Mucosa of stomach (tissue), 1 donor: ENCODE measurements around the gene LIPN.

Source experiments
- H3K27me3 ChIP-seq: one replicate; pipeline ENCODE4 v1.7.0; 2013; ENCODE audit warnings: mild to moderate bottlenecking, low read length; ENCODE audit not compliant: control insufficient read depth, insufficient read depth
- H3K36me3 ChIP-seq: one replicate; pipeline ENCODE4 v1.7.0; 2013; ENCODE audit warnings: low read length; ENCODE audit not compliant: control insufficient read depth, insufficient read depth
- H3K4me1 ChIP-seq: one replicate; pipeline ENCODE4 v1.7.0; 2013; ENCODE audit warnings: mild to moderate bottlenecking, low read length; ENCODE audit not compliant: control insufficient read depth, insufficient read depth
- H3K4me3 ChIP-seq: one replicate; pipeline ENCODE4 v1.7.0; 2013; ENCODE audit warnings: low read length
- H3K9ac ChIP-seq: one replicate; pipeline ENCODE4 v1.7.0; 2013; ENCODE audit warnings: mild to moderate bottlenecking, low read length, moderate library complexity
- H3K9me3 ChIP-seq: one replicate; pipeline ENCODE4 v1.7.0; 2013; ENCODE audit warnings: mild to moderate bottlenecking, low read length, moderate library complexity; ENCODE audit not compliant: control insufficient read depth
- donor health status: Pancreatic carcinoma.

The LIPN gene

GRCh38 chr10:88787463-88787862, 27.6 kb downstream of the LIPN start:
- Histone ChIP-seq H3K36me3 (no peaks in the 10 kb centered on the region), H3K4me3 (no peak overlapping the region), H3K27me3 (no peaks in the 10 kb centered on the region), H3K4me1 (no peaks in the 10 kb centered on the region), H3K9me3 (no peaks in the 10 kb centered on the region), H3K9ac (no peak overlapping the region)

DNA sequence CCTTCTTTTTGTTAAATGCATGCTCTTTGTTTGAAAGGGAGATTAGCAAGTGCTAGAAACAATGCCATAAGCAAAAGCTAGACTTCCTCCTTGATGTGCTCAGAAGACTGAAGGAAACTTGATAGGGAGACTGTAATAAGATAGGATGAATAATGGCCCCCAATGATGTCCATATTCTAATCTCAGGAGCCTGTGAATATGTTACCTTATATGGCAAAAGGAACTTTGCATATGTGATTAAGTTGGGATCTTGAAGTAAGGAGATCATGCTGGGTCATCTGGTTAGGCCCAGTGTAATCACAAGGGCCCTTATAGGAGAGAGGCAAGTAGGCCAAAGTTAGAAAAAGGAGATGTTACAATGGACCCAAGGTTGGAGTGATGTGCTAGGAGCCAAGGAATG, 29.1 kb downstream of the LIPN start:
- Histone ChIP-seq H3K4me1 (no peaks in the 10 kb centered on the region), H3K9ac (no peak overlapping the region), H3K4me3 (no peak overlapping the region), H3K27me3 (no peaks in the 10 kb centered on the region), H3K36me3 (no peaks in the 10 kb centered on the region), H3K9me3 (no peaks in the 10 kb centered on the region)

GRCh38 chr10:88791924-88792323, 32.1 kb downstream of the LIPN start:
- no peaks in the 10 kb centered on the region for H3K27me3 ChIP-seq
- H3K9me3 ChIP-seq, result no peaks in the 10 kb centered on the region
- no peak overlapping the region for H3K4me3 ChIP-seq
- H3K9ac ChIP-seq, result no peak overlapping the region
- H3K4me1 ChIP-seq, result no peaks in the 10 kb centered on the region
- H3K36me3 ChIP-seq, result no peaks in the 10 kb centered on the region

DNA sequence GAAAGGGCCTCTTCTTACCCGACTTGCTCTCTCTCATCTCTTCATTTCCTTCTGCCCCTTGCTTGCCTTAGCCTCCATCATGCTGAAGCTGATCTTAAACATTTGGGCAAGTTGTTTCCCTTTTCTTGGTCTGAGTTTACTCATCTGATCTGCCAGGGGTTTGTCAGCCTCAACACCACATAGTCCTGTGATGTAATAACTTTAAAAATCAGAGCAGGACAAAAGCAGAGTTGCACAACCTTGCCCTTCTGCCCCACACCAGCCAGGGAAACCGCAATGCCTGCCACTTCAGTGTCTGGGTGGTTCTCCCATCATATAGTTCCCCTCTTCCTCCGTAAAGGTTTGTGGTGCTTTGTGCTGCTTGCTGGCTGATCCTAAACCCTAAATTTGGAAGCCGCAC, 32.8 kb downstream of the LIPN start:
- Histone ChIP-seq H3K36me3 (no peaks in the 10 kb centered on the region), H3K4me1 (no peaks in the 10 kb centered on the region), H3K9ac (no peak overlapping the region), H3K9me3 (no peaks in the 10 kb centered on the region), H3K27me3 (no peaks in the 10 kb centered on the region), H3K4me3 (no peak overlapping the region)

- H3K9me3 ChIP-seq, result no peaks in the 10 kb centered on the region
- H3K4me1 ChIP-seq, result no peaks in the 10 kb centered on the region
- H3K27me3 ChIP-seq, result no peaks in the 10 kb centered on the region
- no peaks in the 10 kb centered on the region for H3K36me3 ChIP-seq
- H3K4me3 ChIP-seq, result no peak overlapping the region
- no peak overlapping the region for H3K9ac ChIP-seq
Observed at GRCh38 chr10:88793712-88794299, 34.0 kb downstream of the LIPN start.

DNA sequence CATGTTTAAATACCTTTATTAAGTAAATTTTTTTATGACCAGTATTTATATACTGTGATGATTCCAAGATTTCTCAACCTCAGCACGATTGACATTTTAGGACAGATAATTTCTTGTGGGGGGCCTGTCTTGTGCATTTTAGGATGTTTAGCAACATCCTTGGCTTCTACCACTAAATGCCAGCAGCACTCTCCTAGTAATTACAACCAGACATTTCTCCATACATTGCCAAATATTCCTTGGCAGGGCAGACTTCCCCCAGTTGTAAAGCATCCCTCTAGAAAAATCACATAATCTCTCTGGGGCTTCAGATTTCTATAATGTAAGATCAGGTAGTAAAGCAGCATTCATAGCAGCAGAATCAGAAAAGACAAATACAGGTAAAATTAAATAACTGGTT, 34.9 kb downstream of the LIPN start:
- Histone ChIP-seq H3K9ac (no peak overlapping the region), H3K4me1 (no peaks in the 10 kb centered on the region), H3K36me3 (no peaks in the 10 kb centered on the region), H3K4me3 (no peak overlapping the region), H3K27me3 (no peaks in the 10 kb centered on the region), H3K9me3 (no peaks in the 10 kb centered on the region)

- no peak overlapping the region for H3K9ac ChIP-seq
- no peaks in the 10 kb centered on the region for H3K27me3 ChIP-seq
- H3K4me3 ChIP-seq, result no peak overlapping the region
- H3K36me3 ChIP-seq, result no peaks in the 10 kb centered on the region
- H3K9me3 ChIP-seq, result no peaks in the 10 kb centered on the region
- H3K4me1 ChIP-seq, result no peaks in the 10 kb centered on the region
Observed at GRCh38 chr10:88800152-88801125, 40.6 kb downstream of the LIPN start.

DNA sequence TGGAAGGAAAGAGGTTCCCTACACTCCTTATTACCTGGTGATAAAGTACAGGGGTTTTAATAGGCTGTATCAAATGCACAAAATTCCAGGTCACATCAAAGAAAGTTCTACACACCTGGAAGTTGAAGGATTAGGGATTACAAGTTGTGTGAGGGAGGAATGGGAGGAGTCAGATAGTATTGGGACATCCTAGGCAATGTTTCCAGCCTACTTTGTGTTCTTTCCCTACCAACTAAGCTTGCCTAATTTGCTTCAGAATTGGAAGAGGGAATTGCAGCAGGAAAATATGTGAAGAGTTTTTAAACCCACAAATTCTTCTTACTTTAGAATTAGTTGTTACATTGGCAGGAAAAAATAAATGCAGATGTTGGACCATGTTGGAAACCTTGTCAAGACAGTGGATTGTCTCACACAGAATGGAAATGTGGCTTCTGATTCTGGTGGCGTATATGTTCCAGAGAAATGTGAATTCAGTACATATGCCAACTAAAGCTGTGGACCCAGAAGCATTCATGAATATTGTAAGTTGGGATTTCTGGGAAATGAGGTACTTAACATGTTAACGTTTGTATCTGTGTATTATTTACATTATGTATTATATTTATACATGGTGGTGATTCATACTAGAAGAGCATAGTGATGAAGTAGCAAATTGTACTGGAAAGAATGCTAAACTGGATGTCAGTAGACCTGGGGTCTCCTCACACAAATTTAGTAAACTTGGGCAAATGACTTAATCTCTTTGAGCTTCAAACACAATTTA, 42.9 kb downstream of the LIPN start, which contains the start of gene LIPM:
Gene LIPM (plus strand): TSS at position 208 of the 763 bp plus-strand sequence. CDS start 167 bp downstream, at position 375.
- H3K36me3 ChIP-seq, result no peaks in the 10 kb centered on the region
- H3K4me1 ChIP-seq, result no peaks in the 10 kb centered on the region
- H3K9me3 ChIP-seq, result no peaks in the 10 kb centered on the region
- no peaks in the 10 kb centered on the region for H3K27me3 ChIP-seq
- H3K9ac ChIP-seq, result no peak within 1 kb of the TSS
- no peak within 1 kb of the TSS for H3K4me3 ChIP-seq

- H3K4me3 ChIP-seq, result no peak overlapping the region
- H3K9me3 ChIP-seq, result no peaks in the 10 kb centered on the region
- H3K27me3 ChIP-seq, result no peaks in the 10 kb centered on the region
- H3K4me1 ChIP-seq, result no peaks in the 10 kb centered on the region
- H3K9ac ChIP-seq, result no peak overlapping the region
- H3K36me3 ChIP-seq, result no peaks in the 10 kb centered on the region
Observed at GRCh38 chr10:88803641-88804040, 43.8 kb downstream of the LIPN start.

DNA sequence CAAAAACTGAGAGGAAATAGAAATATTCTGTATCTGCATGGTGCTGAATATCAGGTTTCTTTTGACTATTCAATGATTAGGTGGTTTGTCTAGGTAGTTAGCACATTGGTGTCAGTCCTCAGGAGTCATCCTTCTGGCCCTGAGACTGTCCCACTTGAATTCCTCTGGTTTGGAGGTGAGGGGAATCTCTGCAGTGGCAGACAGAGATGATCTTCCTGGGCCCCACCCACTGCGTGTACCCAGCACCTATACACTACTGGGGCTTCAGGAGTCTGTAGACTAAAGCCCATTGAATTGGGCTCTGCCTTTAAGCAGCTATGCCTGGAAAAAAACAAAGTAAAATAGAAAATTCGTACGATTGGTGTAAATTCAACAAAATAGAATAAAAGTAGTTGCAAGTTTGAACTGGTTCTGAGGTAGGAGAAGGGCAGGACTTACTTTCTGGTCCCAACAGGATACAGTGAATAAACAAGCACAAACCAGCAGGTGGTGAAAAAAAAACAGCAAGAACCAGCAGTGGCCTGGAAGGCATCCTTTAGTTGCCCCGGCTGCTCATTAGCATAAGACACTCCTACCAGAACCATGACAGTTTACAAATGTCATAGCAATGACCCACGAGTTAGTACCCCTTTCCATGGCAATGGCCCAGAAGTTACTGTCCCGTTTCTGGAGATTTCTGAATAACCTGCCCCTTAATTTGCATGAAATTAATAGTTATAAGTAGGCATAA, 44.4 kb downstream of the LIPN start:
- Histone ChIP-seq H3K9me3 (no peaks in the 10 kb centered on the region), H3K36me3 (no peaks in the 10 kb centered on the region), H3K4me1 (no peaks in the 10 kb centered on the region)

GRCh38 chr10:88805361-88805760, 45.5 kb downstream of the LIPN start:
- no peaks in the 10 kb centered on the region for H3K9me3 ChIP-seq

More for the DNA sequence above, 44.4 kb downstream of the LIPN start:
- Histone ChIP-seq H3K4me3 (no peak overlapping the region), H3K27me3 (no peaks in the 10 kb centered on the region), H3K9ac (no peak overlapping the region)

More at GRCh38 chr10:88805361-88805760, 45.5 kb downstream of the LIPN start:
- Histone ChIP-seq H3K4me3 (no peak overlapping the region), H3K36me3 (no peaks in the 10 kb centered on the region), H3K9ac (no peak overlapping the region), H3K27me3 (no peaks in the 10 kb centered on the region), H3K4me1 (no peaks in the 10 kb centered on the region)
